GM23248 (cell line): Measurements from ENCODE around the gene SHMT1. TPM values are rescaled to one million over a fixed set of nuclear protein-coding genes. Genes with fewer than 3 reads are reported as not detected.

Experiments
- DNase-seq: peaks from one replicate; pipeline ENCODE4 v3.0.0-alpha.2; 2015
- H2AFZ ChIP-seq: fragments of 200-600 bp; sonication (generic); 2 replicates; pipeline ENCODE4 v1.6.1; 2016; ENCODE audit warnings: antibody characterized with exemption
- H3F3A ChIP-seq: fragments of 200-600 bp; sonication (generic); 2 replicates; pipeline ENCODE4 v1.6.1; 2016; ENCODE audit warnings: mild to moderate bottlenecking, antibody characterized with exemption, mixed run types; ENCODE audit not compliant: insufficient read depth
- H3K27ac ChIP-seq: fragments of 200-600 bp; sonication (generic); 2 replicates; pipeline ENCODE4 v1.5.1; 2016; ENCODE audit warnings: mild to moderate bottlenecking
- H3K27me3 ChIP-seq: fragments of 200-600 bp; sonication (generic); replicated peaks from 2 replicates; pipeline ENCODE4 v1.6.1; 2016; ENCODE audit warnings: mild to moderate bottlenecking; ENCODE audit not compliant: insufficient read depth
- H3K36me3 ChIP-seq: fragments of 200-600 bp; sonication (generic); 2 replicates; pipeline ENCODE4 v1.6.1; 2016; ENCODE audit warnings: low read depth, mild to moderate bottlenecking
- H3K4me1 ChIP-seq: fragments of 200-600 bp; sonication (generic); 2 replicates; pipeline ENCODE4 v1.6.1; 2016; ENCODE audit warnings: mild to moderate bottlenecking; ENCODE audit not compliant: insufficient read depth
- H3K4me2 ChIP-seq: fragments of 200-600 bp; sonication (generic); one replicate; pipeline ENCODE4 v1.6.1; 2016; ENCODE audit warnings: mild to moderate bottlenecking; ENCODE audit not compliant: unreplicated experiment
- H3K4me3 ChIP-seq: fragments of 200-600 bp; sonication (generic); 2 replicates; pipeline ENCODE4 v1.5.1; 2016; ENCODE audit warnings: mild to moderate bottlenecking
- H3K79me2 ChIP-seq: fragments of 200-600 bp; sonication (generic); 2 replicates; pipeline ENCODE4 v1.6.1; 2016; ENCODE audit warnings: mild to moderate bottlenecking; ENCODE audit not compliant: insufficient read depth
- H3K9ac ChIP-seq: fragments of 200-600 bp; sonication (generic); 2 replicates; pipeline ENCODE4 v1.6.1; 2016; ENCODE audit warnings: mild to moderate bottlenecking
- H3K9me2 ChIP-seq: fragments of 200-600 bp; sonication (generic); 2 replicates; pipeline ENCODE4 v1.6.1; 2016; ENCODE audit warnings: mixed run types, mild to moderate bottlenecking, moderate library complexity; ENCODE audit not compliant: insufficient read depth
- H3K9me3 ChIP-seq: fragments of 200-600 bp; sonication (generic); one replicate; pipeline ENCODE4 v1.6.1; 2017; ENCODE audit warnings: low read depth
- H4K20me1 ChIP-seq: fragments of 200-600 bp; sonication (generic); 2 replicates; pipeline ENCODE4 v1.6.0; 2016; ENCODE audit not compliant: insufficient read depth
- EZH2 ChIP-seq: fragments of 200-600 bp; sonication (generic); IDR thresholded peaks from 2 replicates; pipeline ENCODE4 v1.6.1; 2018; ENCODE audit warnings: antibody characterized with exemption, mild to moderate bottlenecking; ENCODE audit not compliant: insufficient read depth, poor library complexity, severe bottlenecking
- EZH2phosphoT487 ChIP-seq: fragments of 200-600 bp; sonication (generic); IDR thresholded peaks from 2 replicates; pipeline ENCODE4 v1.6.1; 2018; ENCODE audit warnings: antibody characterized with exemption, moderate library complexity, mild to moderate bottlenecking, low read depth; ENCODE audit not compliant: insufficient read depth
- WGBS, 2 experiments: methylation state at CpG; one replicate each; pipeline ENCODE4 v1.1.6; 2015 to 2017; ENCODE audit warnings: low lambda C conversion rate in 2 of 2, low coverage in 1 of 2; ENCODE audit errors: missing lambda C conversion rate in 2 of 2; 5-methylcytosine and 5-hydroxymethylcytosine counted together
- in situ Hi-C: fragments of 300-500 bp; cut with MboI; formaldehyde crosslinking; loops from 2 replicates; pipeline ENCODE4 v1.15.0; 2020
- polyA plus RNA-seq: library from polyadenylated mRNA; unstranded; fragments of >200 nt; fragmentation: Nextera tagmentation; extraction: Ambion mirVana; gene quantifications from 2 replicates; pipeline ENCODE4 v1.2.1, GENCODE V29; 2016
- total RNA-seq: library from RNA; depleted of rRNA; stranded (reverse); fragments of >200 nt; shearing (Covaris generic); gene quantifications from 2 replicates; pipeline ENCODE4 v1.2.3, GENCODE V29; 2014

The SHMT1 gene
- total and polyA plus RNA-seq, 2 experiments from 2014 or later = 3.5 to 5.9 TPM

DNA sequence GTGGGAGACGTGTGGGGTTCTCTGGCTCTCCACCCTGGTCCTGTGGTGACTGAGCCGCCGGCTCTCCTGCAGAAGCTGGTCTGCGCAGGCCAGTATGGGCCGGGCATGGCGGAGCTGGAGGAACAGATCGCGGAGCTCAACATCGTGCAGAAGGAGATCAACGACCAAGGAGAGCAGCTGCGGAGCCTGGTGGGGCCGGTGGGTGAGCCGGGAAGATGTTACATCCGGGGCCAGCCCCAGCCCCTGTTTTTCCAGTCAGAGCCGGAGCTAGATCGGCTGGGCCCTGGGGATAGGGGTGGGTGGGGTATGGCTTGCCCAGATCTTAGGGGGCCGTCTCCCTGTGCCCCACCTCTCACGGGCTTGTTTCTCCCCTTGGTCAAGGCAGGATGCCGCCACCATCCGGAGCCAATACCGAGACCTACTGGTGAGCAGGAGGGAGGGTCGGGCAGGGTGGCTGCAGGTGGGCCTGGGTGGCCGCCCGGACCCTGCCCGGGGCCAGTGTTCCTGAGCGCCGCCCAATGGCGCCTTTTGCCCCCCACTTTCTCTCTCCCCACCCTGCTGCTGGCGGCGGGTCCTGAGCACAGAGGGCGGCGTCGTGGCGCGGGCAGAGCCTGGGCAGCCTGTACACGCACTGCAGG is 19.2 kb upstream of the SHMT1 start:
- whole genome bisulfite sequencing, 2 experiments = 73 to 75% methylated on average over 25 to 36 of the region's 36 CpGs
- Histone ChIP-seq H3K27me3 (0 out of 2 replicates have a peak, but pooled peaks cover 6% of the 10 kb centered on the region), H3K9me2 (no peaks in the 10 kb centered on the region), H3K4me2 (no peak overlapping the region), H3K79me2 (no peaks in the 10 kb centered on the region), H2AFZ (no peak overlapping the region), H4K20me1 (no peaks in the 10 kb centered on the region), H3K4me3 (no peak overlapping the region), H3K9ac (no peak overlapping the region), H3K9me3 (no peaks in the 10 kb centered on the region), H3F3A (no peaks in the 10 kb centered on the region), H3K4me1 (no peaks in the 10 kb centered on the region), H3K27ac (no peak overlapping the region), H3K36me3 (no peaks in the 10 kb centered on the region)
- in situ Hi-C loops = no loop called here
- TF ChIP-seq EZH2 (no peak), EZH2phosphoT487 (no peak)
- DNase-seq = no peak

GRCh38 chr17:18381953-18382245 is 18.5 kb upstream of the SHMT1 start:
- WGBS, 2 experiments = 58 to 64% methylated on average over 3 of the region's 3 CpGs
- Histone ChIP-seq H4K20me1 (no peaks in the 10 kb centered on the region), H3K4me1 (no peaks in the 10 kb centered on the region), H3K79me2 (no peaks in the 10 kb centered on the region), H3K4me2 (no peak overlapping the region), H3K27ac (no peak overlapping the region), H3K36me3 (no peaks in the 10 kb centered on the region), H3K4me3 (no peak overlapping the region), H3K9me3 (no peaks in the 10 kb centered on the region), H3K9me2 (no peaks in the 10 kb centered on the region), H2AFZ (no peak overlapping the region), H3K27me3 (0 out of 2 replicates have a peak, but pooled peaks cover 6% of the 10 kb centered on the region), H3K9ac (no peak overlapping the region), H3F3A (no peaks in the 10 kb centered on the region)
- DNase-seq = no peak
- TF ChIP-seq EZH2 (no peak), EZH2phosphoT487 (no peak)
- in situ Hi-C loops = no loop called here

GRCh38 chr17:18381158-18381952 is 18.0 kb upstream of the SHMT1 start:
- Histone ChIP-seq H3K9me2 (no peaks in the 10 kb centered on the region), H3K9me3 (no peaks in the 10 kb centered on the region), H3F3A (no peaks in the 10 kb centered on the region), H3K9ac (no peak overlapping the region), H2AFZ (no peak overlapping the region), H3K27me3 (0 out of 2 replicates have a peak, but pooled peaks cover 6% of the 10 kb centered on the region), H3K4me1 (no peaks in the 10 kb centered on the region), H3K79me2 (no peaks in the 10 kb centered on the region), H3K27ac (no peak overlapping the region), H3K4me2 (no peak overlapping the region), H4K20me1 (no peaks in the 10 kb centered on the region), H3K36me3 (no peaks in the 10 kb centered on the region), H3K4me3 (no peak overlapping the region)
- TF ChIP-seq EZH2 = no peak
- no peak for TF ChIP-seq EZH2phosphoT487
- WGBS, 2 experiments = 61 to 68% methylated on average over 19 to 23 of the region's 23 CpGs
- DNase-seq = no peak
- in situ Hi-C loops = no loop called here

DNA sequence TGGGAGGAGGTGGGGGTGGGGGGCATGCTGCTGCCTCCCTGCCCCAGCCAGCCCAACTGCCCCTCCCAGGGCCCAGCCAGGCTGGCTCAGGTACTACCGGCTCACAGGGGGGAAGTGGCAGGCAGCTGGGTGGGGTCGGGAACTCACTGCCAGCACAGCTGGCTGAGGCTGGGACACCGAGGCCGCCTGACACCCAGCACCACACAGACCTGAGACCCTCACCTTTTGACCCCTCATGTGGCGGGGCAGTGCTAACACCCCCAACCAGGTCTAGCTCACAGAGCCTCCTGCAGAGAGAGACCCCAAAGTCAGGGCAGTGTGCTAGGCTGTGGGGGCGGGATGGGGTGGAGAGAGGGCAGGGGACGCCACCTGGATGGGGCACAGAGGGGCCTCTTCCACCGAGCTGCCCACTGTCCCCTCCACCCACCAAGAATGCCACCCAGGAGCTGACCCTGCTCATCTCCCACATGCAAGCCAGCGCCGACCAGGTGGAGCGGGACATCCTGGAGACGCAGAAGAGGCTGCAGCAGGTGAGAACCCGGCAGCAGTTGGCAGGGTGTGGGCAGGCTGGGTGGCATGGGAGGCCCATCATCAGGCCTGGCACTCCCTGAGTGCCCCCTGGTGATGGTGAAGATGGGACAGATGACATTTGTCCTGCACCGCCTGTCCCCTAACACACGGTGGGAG is 17.3 kb upstream of the SHMT1 start:
- H3K9me2 ChIP-seq = no peaks in the 10 kb centered on the region
- no peak overlapping the region for H2AFZ ChIP-seq

More for the DNA sequence above, 17.3 kb upstream of the SHMT1 start:
- Histone ChIP-seq H3K79me2 (no peaks in the 10 kb centered on the region), H3K9me3 (no peaks in the 10 kb centered on the region), H3K36me3 (no peaks in the 10 kb centered on the region), H3K27ac (no peak overlapping the region), H3K27me3 (0 out of 2 replicates have a peak, but pooled peaks cover 6% of the 10 kb centered on the region), H4K20me1 (no peaks in the 10 kb centered on the region), H3K9ac (no peak overlapping the region), H3K4me1 (no peaks in the 10 kb centered on the region), H3K4me3 (no peak overlapping the region), H3K4me2 (no peak overlapping the region), H3F3A (no peaks in the 10 kb centered on the region)
- in situ Hi-C loops = no loop called here
- DNase-seq = no peak
- 47 to 49% methylated on average over 14 to 15 of the region's 15 CpGs for WGBS, 2 experiments
- no peak for TF ChIP-seq EZH2
- TF ChIP-seq EZH2phosphoT487 = no peak
